Measurements from ENCODE around the gene VEPH1. TPM values are rescaled to one million over a fixed set of nuclear protein-coding genes. Genes with fewer than 3 reads are reported as not detected.

Gene VEPH1
- total RNA-seq, 1 donor from 2014 or later, result 8.8 TPM

GRCh38 chr3:157263027-157263426 is 240.2 kb downstream of the VEPH1 start:
- no peaks in the 10 kb centered on the region for H3K9me3 Mint-ChIP-seq
- no peak overlapping the region for H3K4me3 Mint-ChIP-seq
- H3K27me3 Mint-ChIP-seq (ENCODE audit: low read depth), result no peaks in the 10 kb centered on the region
- TF ChIP-seq CTCF (conservative IDR thresholded peaks at IDR 0.05), result no peak
- H3K36me3 Mint-ChIP-seq (ENCODE audit: low read depth), result no peaks in the 10 kb centered on the region
- peaks cover 32% of the 10 kb centered on the region for H3K4me1 Mint-ChIP-seq
- no peak for DNase-seq (ENCODE audit: low read depth, low spot score)
- no peak overlapping the region for H3K27ac Mint-ChIP-seq (ENCODE audit: unreplicated experiment)

GRCh38 chr3:157261000-157261399 is 242.2 kb downstream of the VEPH1 start:
- Mint-ChIP-seq H3K4me1 (peaks cover 38% of the 10 kb centered on the region), H3K4me3 (no peak overlapping the region), H3K27me3 (ENCODE audit: low read depth) (no peaks in the 10 kb centered on the region), H3K9me3 (no peaks in the 10 kb centered on the region), H3K27ac (ENCODE audit: unreplicated experiment) (no peak overlapping the region), H3K36me3 (ENCODE audit: low read depth) (no peaks in the 10 kb centered on the region)
- TF ChIP-seq CTCF (conservative IDR thresholded peaks at IDR 0.05), result no peak
- no peak for DNase-seq (ENCODE audit: low read depth, low spot score)

- no peaks in the 10 kb centered on the region for H3K36me3 Mint-ChIP-seq (ENCODE audit: low read depth)
- DNase-seq (ENCODE audit: low read depth, low spot score), result no peak
- no peak for TF ChIP-seq CTCF (conservative IDR thresholded peaks at IDR 0.05)
- H3K9me3 Mint-ChIP-seq, result peaks cover 2% of the 10 kb centered on the region
- no peaks in the 10 kb centered on the region for H3K27me3 Mint-ChIP-seq (ENCODE audit: low read depth)
- peaks cover 39% of the 10 kb centered on the region for H3K4me1 Mint-ChIP-seq
- no peak overlapping the region for H3K4me3 Mint-ChIP-seq
- H3K27ac Mint-ChIP-seq (ENCODE audit: unreplicated experiment), result no peak overlapping the region
Observed at GRCh38 chr3:157259825-157260224, 243.4 kb downstream of the VEPH1 start.

- Mint-ChIP-seq H3K27ac (ENCODE audit: unreplicated experiment) (no peak overlapping the region), H3K9me3 (peaks cover 8% of the 10 kb centered on the region), H3K27me3 (ENCODE audit: low read depth) (no peaks in the 10 kb centered on the region), H3K4me3 (no peak overlapping the region), H3K36me3 (ENCODE audit: low read depth) (peaks cover 6% of the 10 kb centered on the region), H3K4me1 (peaks cover 42% of the 10 kb centered on the region)
- no peak for TF ChIP-seq CTCF (conservative IDR thresholded peaks at IDR 0.05)
- no peak for DNase-seq (ENCODE audit: low read depth, low spot score)
Observed at GRCh38 chr3:157257101-157257500, 246.1 kb downstream of the VEPH1 start.

GRCh38 chr3:157255797-157256196 is 247.4 kb downstream of the VEPH1 start:
- Mint-ChIP-seq H3K27ac (ENCODE audit: unreplicated experiment) (no peak overlapping the region), H3K9me3 (peaks cover 10% of the 10 kb centered on the region), H3K4me1 (peaks cover 44% of the 10 kb centered on the region), H3K27me3 (ENCODE audit: low read depth) (no peaks in the 10 kb centered on the region), H3K36me3 (ENCODE audit: low read depth) (peaks cover 8% of the 10 kb centered on the region), H3K4me3 (no peak overlapping the region)
- TF ChIP-seq CTCF (conservative IDR thresholded peaks at IDR 0.05), result no peak
- DNase-seq (ENCODE audit: low read depth, low spot score), result no peak

- Mint-ChIP-seq H3K36me3 (ENCODE audit: low read depth) (peaks cover 8% of the 10 kb centered on the region), H3K4me3 (no peak overlapping the region), H3K27ac (ENCODE audit: unreplicated experiment) (no peak overlapping the region), H3K9me3 (peaks cover 10% of the 10 kb centered on the region), H3K4me1 (peaks cover 64% of the 10 kb centered on the region), H3K27me3 (ENCODE audit: low read depth) (no peaks in the 10 kb centered on the region)
- no peak for DNase-seq (ENCODE audit: low read depth, low spot score)
- TF ChIP-seq CTCF (conservative IDR thresholded peaks at IDR 0.05), result no peak
Observed at GRCh38 chr3:157251685-157252084, 251.5 kb downstream of the VEPH1 start.
